Activated naive CD8-positive, alpha-beta T cell treated with anti-CD3 and anti-CD28 coated beads for 36 hours (primary cell): ENCODE measurements around the gene RIN3. TPM values are rescaled to one million over a fixed set of nuclear protein-coding genes. Genes with fewer than 3 reads are reported as not detected.
"Not testable (repeated sequence)": the region's sequence is repeated elsewhere in the genome, so short reads cannot be mapped to it uniquely, and the experiment has no call there.

Experiments
- DNase-seq: peaks from one replicate; pipeline ENCODE4 v3.0.0; 2021
- H3K27ac Mint-ChIP-seq: one replicate; pipeline ENCODE4 v1.8.0; 2022; ENCODE audit warnings: mild to moderate bottlenecking, moderate library complexity, mixed read lengths
- H3K27me3 Mint-ChIP-seq: one replicate; pipeline ENCODE4 v1.8.0; 2022; ENCODE audit warnings: mild to moderate bottlenecking, mixed read lengths
- H3K36me3 Mint-ChIP-seq: one replicate; pipeline ENCODE4 v1.8.0; 2021; ENCODE audit warnings: mild to moderate bottlenecking, mixed read lengths
- H3K4me1 Mint-ChIP-seq: one replicate; pipeline ENCODE4 v1.8.0; 2021; ENCODE audit warnings: mixed read lengths
- H3K4me3 Mint-ChIP-seq: one replicate; pipeline ENCODE4 v1.8.0; 2022; ENCODE audit warnings: mild to moderate bottlenecking, moderate library complexity, mixed read lengths
- H3K9me3 Mint-ChIP-seq: one replicate; pipeline ENCODE4 v1.8.0; 2022; ENCODE audit warnings: mixed read lengths
- total RNA-seq, 2 experiments: library from RNA; stranded (reverse); gene quantifications; one replicate each; pipeline ENCODE4 v1.2.3, GENCODE V29; 2021

Gene RIN3
- total RNA-seq, 2 experiments from 2014 or later, result 59.2 to 59.6 TPM

- no peak for DNase-seq
- H3K27me3 Mint-ChIP-seq, result no peaks in the 10 kb centered on the region
- peaks cover 14% of the 10 kb centered on the region for H3K9me3 Mint-ChIP-seq
- H3K4me1 Mint-ChIP-seq, result peaks cover 14% of the 10 kb centered on the region
- H3K36me3 Mint-ChIP-seq, result peaks cover 48% of the 10 kb centered on the region
- no peak overlapping the region for H3K4me3 Mint-ChIP-seq
- H3K27ac Mint-ChIP-seq, result no peak overlapping the region
These were observed 115.1 kb downstream of the RIN3 start for GRCh38 chr14:92628636-92629035.

- H3K27ac Mint-ChIP-seq, result no peak overlapping the region
- no peaks in the 10 kb centered on the region for H3K27me3 Mint-ChIP-seq
These were observed 116.8 kb downstream of the RIN3 start for GRCh38 chr14:92630367-92630766.

GRCh38 chr14:92631098-92631497 lies 117.5 kb downstream of the RIN3 start:
- H3K36me3 Mint-ChIP-seq, result peaks cover 25% of the 10 kb centered on the region
- no peak overlapping the region for H3K27ac Mint-ChIP-seq
- no peaks in the 10 kb centered on the region for H3K27me3 Mint-ChIP-seq
- H3K4me3 Mint-ChIP-seq, result no peak overlapping the region
- H3K9me3 Mint-ChIP-seq, result peaks cover 10% of the 10 kb centered on the region
- peaks cover 16% of the 10 kb centered on the region for H3K4me1 Mint-ChIP-seq
- no peak for DNase-seq

More at GRCh38 chr14:92630367-92630766, 116.8 kb downstream of the RIN3 start:
- no peak for DNase-seq
- Mint-ChIP-seq H3K9me3 (peaks cover 13% of the 10 kb centered on the region), H3K4me3 (no peak overlapping the region), H3K4me1 (peaks cover 16% of the 10 kb centered on the region), H3K36me3 (peaks cover 31% of the 10 kb centered on the region)

- H3K4me3 Mint-ChIP-seq, result no peak overlapping the region
- no peaks in the 10 kb centered on the region for H3K27me3 Mint-ChIP-seq
- H3K9me3 Mint-ChIP-seq, result peaks cover 4% of the 10 kb centered on the region
- H3K27ac Mint-ChIP-seq, result no peak overlapping the region
- H3K4me1 Mint-ChIP-seq, result peaks cover 16% of the 10 kb centered on the region
- DNase-seq, result no peak
- H3K36me3 Mint-ChIP-seq, result peaks cover 11% of the 10 kb centered on the region
These were observed 119.1 kb downstream of the RIN3 start for GRCh38 chr14:92632546-92633273.

- Mint-ChIP-seq H3K27ac (peak overlapping the region; percentile 18), H3K36me3 (peaks cover 6% of the 10 kb centered on the region), H3K4me3 (no peak overlapping the region), H3K27me3 (no peaks in the 10 kb centered on the region), H3K9me3 (no peaks in the 10 kb centered on the region), H3K4me1 (peaks cover 16% of the 10 kb centered on the region)
- no peak for DNase-seq
These were observed 119.7 kb downstream of the RIN3 start for GRCh38 chr14:92633274-92633616.

GRCh38 chr14:92633724-92634123 lies 120.1 kb downstream of the RIN3 start:
- Mint-ChIP-seq H3K36me3 (peaks cover 5% of the 10 kb centered on the region), H3K27ac (no peak overlapping the region), H3K4me3 (no peak overlapping the region), H3K9me3 (no peaks in the 10 kb centered on the region), H3K4me1 (peaks cover 16% of the 10 kb centered on the region), H3K27me3 (no peaks in the 10 kb centered on the region)
- no peak for DNase-seq

- no peak overlapping the region for H3K27ac Mint-ChIP-seq
- H3K4me3 Mint-ChIP-seq, result no peak overlapping the region
- H3K36me3 Mint-ChIP-seq, result peaks cover 4% of the 10 kb centered on the region
- DNase-seq, result no peak
- H3K27me3 Mint-ChIP-seq, result no peaks in the 10 kb centered on the region
- no peaks in the 10 kb centered on the region for H3K9me3 Mint-ChIP-seq
- peaks cover 11% of the 10 kb centered on the region for H3K4me1 Mint-ChIP-seq
These were observed 121.5 kb downstream of the RIN3 start for GRCh38 chr14:92635031-92635430.

GRCh38 chr14:92635896-92636295 lies 122.3 kb downstream of the RIN3 start:
- no peak for DNase-seq
- no peaks in the 10 kb centered on the region for H3K27me3 Mint-ChIP-seq
- H3K4me1 Mint-ChIP-seq, result peaks cover 8% of the 10 kb centered on the region
- H3K4me3 Mint-ChIP-seq, result no peak overlapping the region
- H3K36me3 Mint-ChIP-seq, result peaks cover 4% of the 10 kb centered on the region
- H3K27ac Mint-ChIP-seq, result no peak overlapping the region
- H3K9me3 Mint-ChIP-seq, result no peaks in the 10 kb centered on the region

GRCh38 chr14:92637228-92637627 lies 123.6 kb downstream of the RIN3 start:
- DNase-seq, result no peak
- H3K9me3 Mint-ChIP-seq, result no peaks in the 10 kb centered on the region
- no peak overlapping the region for H3K27ac Mint-ChIP-seq
- H3K4me3 Mint-ChIP-seq, result no peak overlapping the region
- peaks cover 7% of the 10 kb centered on the region for H3K36me3 Mint-ChIP-seq
- peaks cover 8% of the 10 kb centered on the region for H3K4me1 Mint-ChIP-seq
- H3K27me3 Mint-ChIP-seq, result no peaks in the 10 kb centered on the region

GRCh38 chr14:92637864-92638263 lies 124.3 kb downstream of the RIN3 start:
- H3K4me3 Mint-ChIP-seq, result no peak overlapping the region
- DNase-seq, result no peak
- peaks cover 13% of the 10 kb centered on the region for H3K36me3 Mint-ChIP-seq
- no peak overlapping the region for H3K27ac Mint-ChIP-seq
- no peaks in the 10 kb centered on the region for H3K27me3 Mint-ChIP-seq
- H3K9me3 Mint-ChIP-seq, result no peaks in the 10 kb centered on the region
- H3K4me1 Mint-ChIP-seq, result peaks cover 8% of the 10 kb centered on the region

- Mint-ChIP-seq H3K4me1 (peaks cover 5% of the 10 kb centered on the region), H3K27ac (no peak overlapping the region), H3K9me3 (no peaks in the 10 kb centered on the region)
These were observed 124.7 kb downstream of the RIN3 start for GRCh38 chr14:92638266-92638665.

GRCh38 chr14:92638904-92639303 lies 125.3 kb downstream of the RIN3 start:
- H3K4me1 Mint-ChIP-seq, result peaks cover 5% of the 10 kb centered on the region

More at GRCh38 chr14:92638266-92638665, 124.7 kb downstream of the RIN3 start:
- H3K4me3 Mint-ChIP-seq, result no peak overlapping the region
- no peak for DNase-seq
- no peaks in the 10 kb centered on the region for H3K27me3 Mint-ChIP-seq
- H3K36me3 Mint-ChIP-seq, result peaks cover 15% of the 10 kb centered on the region

GRCh38 chr14:92639472-92640117 lies 126.0 kb downstream of the RIN3 start:
- H3K4me1 Mint-ChIP-seq, DNase-seq, H3K9me3 Mint-ChIP-seq, H3K27ac Mint-ChIP-seq, H3K4me3 Mint-ChIP-seq, H3K27me3 Mint-ChIP-seq: not testable (repeated sequence)
- peaks cover 27% of the 10 kb centered on the region for H3K36me3 Mint-ChIP-seq

More at GRCh38 chr14:92638904-92639303, 125.3 kb downstream of the RIN3 start:
- Mint-ChIP-seq H3K36me3 (peaks cover 20% of the 10 kb centered on the region), H3K27ac (no peak overlapping the region), H3K4me3 (no peak overlapping the region), H3K9me3 (no peaks in the 10 kb centered on the region), H3K27me3 (no peaks in the 10 kb centered on the region)
- no peak for DNase-seq

GRCh38 chr14:92641306-92641705 lies 127.7 kb downstream of the RIN3 start:
- H3K9me3 Mint-ChIP-seq, result peaks cover 7% of the 10 kb centered on the region
- DNase-seq, result no peak
- H3K27ac Mint-ChIP-seq, result no peak overlapping the region
- H3K4me1 Mint-ChIP-seq, result peaks cover 11% of the 10 kb centered on the region
- H3K36me3 Mint-ChIP-seq, result peaks cover 43% of the 10 kb centered on the region
- H3K4me3 Mint-ChIP-seq, result no peak overlapping the region
- no peaks in the 10 kb centered on the region for H3K27me3 Mint-ChIP-seq

GRCh38 chr14:92644171-92644969 lies 130.8 kb downstream of the RIN3 start:
- H3K27ac Mint-ChIP-seq, result no peak overlapping the region
- DNase-seq, result no peak
- H3K9me3 Mint-ChIP-seq, result peaks cover 7% of the 10 kb centered on the region
- H3K27me3 Mint-ChIP-seq, result no peaks in the 10 kb centered on the region
- no peak overlapping the region for H3K4me3 Mint-ChIP-seq
- peaks cover 53% of the 10 kb centered on the region for H3K36me3 Mint-ChIP-seq
- peaks cover 41% of the 10 kb centered on the region for H3K4me1 Mint-ChIP-seq
